Measurements from ENCODE around the gene MARK2. TPM values are rescaled to one million over a fixed set of nuclear protein-coding genes. Genes with fewer than 3 reads are reported as not detected.

MARK2 gene
- total RNA-seq, 1 donor from 2014 or later = 25.4 TPM

DNA sequence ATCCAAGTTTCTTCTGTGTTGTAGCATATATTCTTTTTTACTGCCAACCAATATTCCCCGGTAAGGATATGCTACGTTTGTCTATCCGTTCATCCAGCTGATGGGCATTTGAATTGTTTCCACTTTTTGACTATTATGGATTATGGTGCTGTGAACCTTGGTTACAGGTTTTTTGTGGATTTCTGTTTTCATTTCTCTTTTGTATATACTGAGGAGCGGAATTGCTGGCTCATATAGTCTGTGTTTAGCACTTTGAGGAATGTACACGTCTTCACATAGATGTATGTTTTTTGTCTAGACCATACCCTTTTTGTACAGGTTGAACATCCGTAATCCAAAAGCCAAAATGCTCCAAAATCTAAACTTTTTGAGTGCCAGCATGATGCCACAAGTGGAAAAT is 54.4 kb downstream of the MARK2 start:
- Mint-ChIP-seq H3K27me3 (ENCODE audit: insufficient read depth, low read depth) (no peaks in the 10 kb centered on the region), H3K9me3 (no peaks in the 10 kb centered on the region), H3K27ac (no peak overlapping the region), H3K36me3 (peaks cover 29% of the 10 kb centered on the region), H3K4me3 (no peak overlapping the region), H3K4me1 (peaks cover 6% of the 10 kb centered on the region)
- Histone ChIP-seq H3F3A (ENCODE audit: low read depth) (peaks cover 2% of the 10 kb centered on the region), H3K79me2 (ENCODE audit: low read depth) (peaks cover 58% of the 10 kb centered on the region), H3K9ac (no peak overlapping the region), H3K9me3 (ENCODE audit: low read depth) (no peaks in the 10 kb centered on the region), H4K20me1 (ENCODE audit: low read depth) (peaks cover 58% of the 10 kb centered on the region), H3K36me3 (no peaks in the 10 kb centered on the region), H2AFZ (replicated peaks) (no peak overlapping the region), H3K4me3 (no peak overlapping the region), H3K4me1 (peaks cover 5% of the 10 kb centered on the region), H3K27me3 (no peaks in the 10 kb centered on the region), H3K27ac (no peak overlapping the region), H3K4me2 (no peak overlapping the region)
- TF ChIP-seq, protein P1, sequence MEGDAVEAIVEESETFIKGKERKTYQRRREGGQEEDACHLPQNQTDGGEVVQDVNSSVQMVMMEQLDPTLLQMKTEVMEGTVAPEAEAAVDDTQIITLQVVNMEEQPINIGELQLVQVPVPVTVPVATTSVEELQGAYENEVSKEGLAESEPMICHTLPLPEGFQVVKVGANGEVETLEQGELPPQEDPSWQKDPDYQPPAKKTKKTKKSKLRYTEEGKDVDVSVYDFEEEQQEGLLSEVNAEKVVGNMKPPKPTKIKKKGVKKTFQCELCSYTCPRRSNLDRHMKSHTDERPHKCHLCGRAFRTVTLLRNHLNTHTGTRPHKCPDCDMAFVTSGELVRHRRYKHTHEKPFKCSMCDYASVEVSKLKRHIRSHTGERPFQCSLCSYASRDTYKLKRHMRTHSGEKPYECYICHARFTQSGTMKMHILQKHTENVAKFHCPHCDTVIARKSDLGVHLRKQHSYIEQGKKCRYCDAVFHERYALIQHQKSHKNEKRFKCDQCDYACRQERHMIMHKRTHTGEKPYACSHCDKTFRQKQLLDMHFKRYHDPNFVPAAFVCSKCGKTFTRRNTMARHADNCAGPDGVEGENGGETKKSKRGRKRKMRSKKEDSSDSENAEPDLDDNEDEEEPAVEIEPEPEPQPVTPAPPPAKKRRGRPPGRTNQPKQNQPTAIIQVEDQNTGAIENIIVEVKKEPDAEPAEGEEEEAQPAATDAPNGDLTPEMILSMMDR (IDR thresholded peaks at IDR 0.05) = no peak
- TF ChIP-seq EZH2phosphoT487 (IDR thresholded peaks at IDR 0.05) (no peak), EZH2 (IDR thresholded peaks at IDR 0.05) (no peak)
- no peak for DNase-seq (ENCODE audit: low spot score)

DNA sequence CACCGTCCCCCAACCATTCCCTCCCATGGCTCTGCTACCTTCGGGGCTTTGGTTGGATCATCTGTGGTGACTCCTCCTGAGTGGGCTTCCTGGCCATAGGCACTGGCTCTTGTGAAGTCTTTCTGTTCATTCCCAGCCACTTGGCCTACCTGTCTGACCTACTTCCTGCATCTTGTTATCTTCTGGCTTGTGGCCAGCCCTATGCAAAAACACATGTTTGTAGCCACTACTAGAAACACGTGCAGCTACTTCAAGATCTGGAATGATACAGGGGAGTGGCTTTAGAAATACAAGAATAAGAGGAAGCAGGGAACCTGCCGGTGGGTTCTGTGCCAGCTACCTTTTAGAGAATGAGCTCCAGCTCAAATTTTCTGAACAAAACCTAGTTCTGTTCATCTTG is 57.2 kb downstream of the MARK2 start:
- Histone ChIP-seq H3K79me2 (ENCODE audit: low read depth) (peaks cover 31% of the 10 kb centered on the region), H3K27ac (no peak overlapping the region), H3K36me3 (no peaks in the 10 kb centered on the region), H3K4me1 (no peaks in the 10 kb centered on the region), H3F3A (ENCODE audit: low read depth) (peaks cover 2% of the 10 kb centered on the region), H3K9me3 (ENCODE audit: low read depth) (no peaks in the 10 kb centered on the region), H2AFZ (replicated peaks) (no peak overlapping the region), H3K4me3 (no peak overlapping the region), H3K9ac (no peak overlapping the region), H3K27me3 (no peaks in the 10 kb centered on the region), H3K4me2 (no peak overlapping the region), H4K20me1 (ENCODE audit: low read depth) (peaks cover 30% of the 10 kb centered on the region)
- H3K9me3 Mint-ChIP-seq = no peaks in the 10 kb centered on the region
- peaks cover 39% of the 10 kb centered on the region for H3K36me3 Mint-ChIP-seq
- H3K27ac Mint-ChIP-seq = no peak overlapping the region
- TF ChIP-seq EZH2phosphoT487 (IDR thresholded peaks at IDR 0.05) = no peak
- TF ChIP-seq, protein P1 (IDR thresholded peaks at IDR 0.05) = no peak
- no peak for TF ChIP-seq EZH2 (IDR thresholded peaks at IDR 0.05)
- no peaks in the 10 kb centered on the region for H3K27me3 Mint-ChIP-seq (ENCODE audit: insufficient read depth, low read depth)
- H3K4me3 Mint-ChIP-seq = no peak overlapping the region
- DNase-seq (ENCODE audit: low spot score) = no peak
- H3K4me1 Mint-ChIP-seq = no peaks in the 10 kb centered on the region

DNA sequence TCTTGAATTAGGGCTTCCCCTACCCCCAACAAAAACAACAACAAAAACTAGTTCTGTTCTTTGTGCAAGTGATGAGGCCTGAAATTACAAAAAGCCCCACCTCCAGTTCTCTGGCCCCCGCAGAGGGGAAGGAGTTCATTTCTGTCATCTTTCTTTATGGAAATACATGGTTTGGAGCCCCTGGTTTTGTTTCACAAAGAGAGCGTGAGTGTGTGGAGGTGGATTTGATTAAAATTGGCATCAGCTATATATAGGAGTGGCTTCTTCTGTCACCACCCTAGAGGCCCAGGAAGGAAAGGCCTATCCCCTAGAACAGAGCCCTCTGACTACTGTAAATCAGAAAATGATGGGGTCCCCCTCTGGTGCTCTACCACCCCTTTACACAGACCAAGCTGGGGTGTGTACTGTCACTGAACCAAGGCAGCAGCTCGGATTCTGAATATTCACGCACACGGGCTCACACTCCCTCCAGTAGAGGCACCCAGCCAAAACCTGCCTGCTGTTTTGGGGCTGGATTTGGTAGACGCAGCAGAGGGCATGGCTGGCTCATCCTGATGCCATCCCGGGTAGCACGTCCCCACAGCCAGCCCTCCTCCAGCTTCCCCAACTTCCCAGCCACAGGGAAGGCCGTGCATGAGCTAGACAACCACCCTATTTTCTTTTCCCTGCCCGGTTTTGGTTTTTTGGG is 58.7 kb downstream of the MARK2 start:
- Mint-ChIP-seq H3K27ac (no peak overlapping the region), H3K4me3 (no peak overlapping the region), H3K4me1 (no peaks in the 10 kb centered on the region), H3K36me3 (peaks cover 45% of the 10 kb centered on the region), H3K27me3 (ENCODE audit: insufficient read depth, low read depth) (peaks cover 2% of the 10 kb centered on the region), H3K9me3 (no peaks in the 10 kb centered on the region)
- Histone ChIP-seq H3K79me2 (ENCODE audit: low read depth) (peaks cover 17% of the 10 kb centered on the region), H3F3A (ENCODE audit: low read depth) (peaks cover 2% of the 10 kb centered on the region), H2AFZ (replicated peaks) (no peak overlapping the region), H3K4me1 (no peaks in the 10 kb centered on the region), H3K9ac (no peak overlapping the region), H3K9me3 (ENCODE audit: low read depth) (no peaks in the 10 kb centered on the region), H3K27ac (no peak overlapping the region), H3K27me3 (no peaks in the 10 kb centered on the region), H3K36me3 (no peaks in the 10 kb centered on the region), H3K4me2 (no peak overlapping the region), H4K20me1 (ENCODE audit: low read depth) (peaks cover 17% of the 10 kb centered on the region), H3K4me3 (no peak overlapping the region)
- TF ChIP-seq EZH2 (IDR thresholded peaks at IDR 0.05) = no peak
- TF ChIP-seq, protein P1 (IDR thresholded peaks at IDR 0.05) = no peak
- TF ChIP-seq EZH2phosphoT487 (IDR thresholded peaks at IDR 0.05) = no peak
- DNase-seq (ENCODE audit: low spot score) = no peak
